ENCODE measurements around the gene CSTPP1. TPM values are rescaled to one million over a fixed set of nuclear protein-coding genes. Genes with fewer than 3 reads are reported as not detected.

The CSTPP1 gene
- total RNA-seq, 2 experiments from 2014 or later = 14.5 to 18.2 TPM

- H3K4me1 Mint-ChIP-seq = peaks cover 6% of the 10 kb centered on the region
- H3K9me3 Mint-ChIP-seq (ENCODE audit: low read depth) = no peaks in the 10 kb centered on the region
- DNase-seq (no peak), ATAC-seq (no peak)
- H3K27me3 Mint-ChIP-seq = no peaks in the 10 kb centered on the region
- no peak overlapping the region for H3K4me3 Mint-ChIP-seq
- peaks cover 2% of the 10 kb centered on the region for H3K36me3 Mint-ChIP-seq
- H3K27ac Mint-ChIP-seq = no peak overlapping the region
- CTCF ChIA-PET = no interaction called here
Observed at GRCh38 chr11:46970913-46971625, 34.5 kb downstream of the CSTPP1 start.

DNA sequence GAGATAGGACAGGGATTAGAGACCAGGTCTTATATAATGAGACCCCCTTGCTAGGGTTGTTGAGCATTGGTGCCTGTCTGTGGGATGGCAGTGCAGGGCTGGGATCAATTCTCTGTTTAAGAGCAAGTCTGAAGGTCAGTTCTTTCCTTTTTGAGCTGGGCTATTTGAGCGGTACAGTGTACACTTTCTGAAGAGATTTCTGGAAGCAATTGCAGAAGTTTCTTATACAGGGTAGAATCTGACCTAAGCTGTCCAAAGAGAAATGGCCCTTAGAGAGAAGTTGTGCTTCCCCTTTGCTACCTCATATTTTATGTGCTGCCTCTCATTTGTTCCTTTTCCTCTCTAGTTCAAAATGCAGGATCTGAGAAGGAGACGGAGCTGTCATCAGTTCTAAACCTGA is 35.8 kb downstream of the CSTPP1 start:
- CTCF ChIA-PET = no interaction called here
- no peak overlapping the region for H3K4me3 Mint-ChIP-seq
- no peak for DNase-seq
- peaks cover 2% of the 10 kb centered on the region for H3K36me3 Mint-ChIP-seq
- H3K27me3 Mint-ChIP-seq = no peaks in the 10 kb centered on the region
- H3K4me1 Mint-ChIP-seq = peaks cover 6% of the 10 kb centered on the region
- H3K27ac Mint-ChIP-seq = no peak overlapping the region
- ATAC-seq = no peak
- H3K9me3 Mint-ChIP-seq (ENCODE audit: low read depth) = no peaks in the 10 kb centered on the region

- peaks cover 6% of the 10 kb centered on the region for H3K4me1 Mint-ChIP-seq
- H3K36me3 Mint-ChIP-seq = peaks cover 2% of the 10 kb centered on the region
- DNase-seq = no peak
- CTCF ChIA-PET = no interaction called here
- H3K9me3 Mint-ChIP-seq (ENCODE audit: low read depth) = no peaks in the 10 kb centered on the region
- ATAC-seq = no peak
- H3K27ac Mint-ChIP-seq = no peak overlapping the region
- H3K4me3 Mint-ChIP-seq = no peak overlapping the region
- H3K27me3 Mint-ChIP-seq = no peaks in the 10 kb centered on the region
Observed at GRCh38 chr11:46972821-46973220, 36.3 kb downstream of the CSTPP1 start.

DNA sequence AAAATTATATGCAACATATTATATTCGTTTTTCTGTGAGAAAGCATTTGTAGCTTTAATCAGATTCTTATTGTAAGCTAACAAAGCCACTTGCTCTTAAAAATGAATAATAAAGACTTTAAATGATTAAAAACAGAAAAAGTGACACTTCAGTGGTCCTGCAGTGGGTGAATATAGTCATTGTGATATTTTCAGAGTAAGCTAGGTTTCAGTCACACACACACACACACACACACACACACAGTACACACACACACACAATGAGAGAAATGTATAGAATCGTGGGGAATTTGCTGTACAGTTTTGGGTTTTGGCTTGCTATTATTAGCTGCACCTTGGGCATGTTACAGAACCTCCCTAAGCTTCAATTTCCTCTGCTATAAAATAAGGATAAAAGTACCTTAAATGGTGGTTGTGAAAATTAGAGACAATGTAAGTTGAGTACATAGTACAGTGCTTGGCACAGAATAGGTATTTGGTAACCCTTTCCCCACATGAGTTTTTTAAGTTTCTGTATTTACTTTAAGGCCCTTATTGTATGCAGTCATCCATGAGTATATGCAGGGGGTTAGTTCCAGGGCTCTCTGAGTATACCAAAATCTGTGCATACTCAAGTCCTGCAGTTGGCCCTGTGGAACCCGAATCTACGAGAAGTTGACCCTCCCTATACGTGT is 39.8 kb downstream of the CSTPP1 start:
- Mint-ChIP-seq H3K27me3 (no peaks in the 10 kb centered on the region), H3K4me1 (peaks cover 13% of the 10 kb centered on the region), H3K9me3 (ENCODE audit: low read depth) (no peaks in the 10 kb centered on the region), H3K27ac (no peak overlapping the region), H3K4me3 (no peak overlapping the region), H3K36me3 (peaks cover 2% of the 10 kb centered on the region)
- no peak for DNase-seq
- ATAC-seq = no peak
- CTCF ChIA-PET = no interaction called here

- CTCF ChIA-PET = no interaction called here
- DNase-seq (no peak), ATAC-seq (no peak)
- H3K27me3 Mint-ChIP-seq = no peaks in the 10 kb centered on the region
- no peaks in the 10 kb centered on the region for H3K9me3 Mint-ChIP-seq (ENCODE audit: low read depth)
- H3K4me3 Mint-ChIP-seq = no peak overlapping the region
- H3K36me3 Mint-ChIP-seq = peaks cover 2% of the 10 kb centered on the region
- no peak overlapping the region for H3K27ac Mint-ChIP-seq
- H3K4me1 Mint-ChIP-seq = peaks cover 20% of the 10 kb centered on the region
Observed at GRCh38 chr11:46977038-46977813, 40.7 kb downstream of the CSTPP1 start.

DNA sequence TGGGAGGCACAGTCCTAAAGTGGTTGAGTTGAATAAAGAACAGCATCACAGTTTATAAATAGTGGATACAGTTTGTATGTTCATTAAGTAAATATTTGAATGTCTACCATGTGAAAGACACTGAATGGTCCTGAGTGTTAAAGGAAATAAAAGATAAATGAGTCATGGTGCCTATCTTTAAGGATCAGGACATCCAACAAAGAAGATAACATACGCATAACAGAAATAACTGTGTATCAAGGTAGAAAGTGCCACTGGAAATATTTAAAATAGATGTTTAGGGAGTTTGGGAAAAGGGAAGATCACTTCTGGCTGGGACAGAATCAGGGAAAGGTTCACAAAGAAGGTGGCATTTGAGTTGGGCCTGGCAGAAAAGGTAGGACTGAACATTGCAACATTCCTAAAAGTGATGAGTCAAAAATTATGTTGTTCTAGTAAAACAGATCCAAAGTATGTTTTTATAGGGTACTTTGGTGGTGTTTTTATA is 41.5 kb downstream of the CSTPP1 start:
- H3K9me3 Mint-ChIP-seq (ENCODE audit: low read depth) = no peaks in the 10 kb centered on the region
- peaks cover 2% of the 10 kb centered on the region for H3K36me3 Mint-ChIP-seq
- CTCF ChIA-PET = no interaction called here
- ATAC-seq (no peak), DNase-seq (no peak)
- peaks cover 20% of the 10 kb centered on the region for H3K4me1 Mint-ChIP-seq
- H3K27ac Mint-ChIP-seq = no peak overlapping the region
- no peaks in the 10 kb centered on the region for H3K27me3 Mint-ChIP-seq
- no peak overlapping the region for H3K4me3 Mint-ChIP-seq

DNA sequence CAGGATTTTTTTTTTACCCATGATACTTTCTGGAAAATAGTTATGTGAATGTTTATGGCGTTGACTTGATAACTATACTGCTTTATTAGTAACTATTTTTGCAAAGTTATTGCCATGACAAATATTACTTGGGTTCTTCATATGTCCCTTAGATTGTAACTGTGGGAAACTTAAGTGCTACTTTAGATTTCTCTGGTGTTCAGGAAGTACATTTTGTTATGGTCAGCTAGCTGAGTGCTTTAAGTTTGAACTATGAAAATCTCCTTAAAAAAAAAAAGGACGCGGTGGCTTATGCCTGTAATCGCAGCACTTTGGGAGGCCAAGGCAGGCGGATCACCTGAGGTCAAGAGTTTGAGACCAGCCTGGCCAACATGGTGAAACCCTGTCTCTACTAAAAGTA is 42.8 kb downstream of the CSTPP1 start:
- ATAC-seq = no peak
- CTCF ChIA-PET = no interaction called here
- DNase-seq = no peak
- Mint-ChIP-seq H3K4me3 (no peak overlapping the region), H3K27ac (no peak overlapping the region), H3K9me3 (ENCODE audit: low read depth) (no peaks in the 10 kb centered on the region), H3K4me1 (peaks cover 21% of the 10 kb centered on the region), H3K27me3 (peaks cover 4% of the 10 kb centered on the region), H3K36me3 (peaks cover 2% of the 10 kb centered on the region)

DNA sequence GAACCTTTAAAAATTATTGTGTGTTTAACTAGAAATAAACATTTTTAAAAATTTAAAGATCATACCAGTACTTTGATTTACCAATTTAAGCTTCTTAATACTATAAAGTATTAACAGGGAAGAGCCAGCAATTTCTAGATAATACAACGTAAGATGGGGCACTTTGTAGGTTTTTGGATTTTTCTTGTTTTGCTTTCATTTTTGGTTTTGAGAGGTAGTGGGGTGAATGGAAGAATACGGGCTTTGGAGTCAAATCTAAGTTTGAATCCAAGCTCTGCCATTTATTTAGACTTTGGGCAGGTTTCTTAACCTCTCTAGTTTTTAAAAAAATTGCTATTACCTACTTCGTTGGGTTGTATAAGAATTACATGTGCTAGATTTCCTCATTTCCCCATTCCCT is 44.9 kb downstream of the CSTPP1 start:
- peak overlapping the region; percentile 74 for H3K27ac Mint-ChIP-seq
- CTCF ChIA-PET = interaction anchor here (0.6 to 1.5 kb wide), 2 partner anchors 73 to 150 kb away, joined by 3 read pairs; no protein-coding TSS in a partner anchor

GRCh38 chr11:46982797-46983452 is 46.4 kb downstream of the CSTPP1 start:
- ATAC-seq (no peak), DNase-seq (no peak)
- CTCF ChIA-PET = interaction anchor here (1.0 kb wide), 1 partner anchor 62 kb away, joined by 3 read pairs; no protein-coding TSS in a partner anchor
- Mint-ChIP-seq H3K9me3 (ENCODE audit: low read depth) (no peaks in the 10 kb centered on the region), H3K4me3 (no peak overlapping the region), H3K4me1 (peaks cover 15% of the 10 kb centered on the region), H3K36me3 (peaks cover 2% of the 10 kb centered on the region), H3K27me3 (peaks cover 4% of the 10 kb centered on the region), H3K27ac (no peak overlapping the region)

More for the DNA sequence above, 44.9 kb downstream of the CSTPP1 start:
- H3K4me1 Mint-ChIP-seq = peaks cover 15% of the 10 kb centered on the region
- ATAC-seq (peak; percentile 73), DNase-seq (no peak)
- H3K9me3 Mint-ChIP-seq (ENCODE audit: low read depth) = no peaks in the 10 kb centered on the region
- no peaks in the 10 kb centered on the region for H3K36me3 Mint-ChIP-seq
- peaks cover 4% of the 10 kb centered on the region for H3K27me3 Mint-ChIP-seq
- H3K4me3 Mint-ChIP-seq = peak overlapping the region; percentile 66

DNA sequence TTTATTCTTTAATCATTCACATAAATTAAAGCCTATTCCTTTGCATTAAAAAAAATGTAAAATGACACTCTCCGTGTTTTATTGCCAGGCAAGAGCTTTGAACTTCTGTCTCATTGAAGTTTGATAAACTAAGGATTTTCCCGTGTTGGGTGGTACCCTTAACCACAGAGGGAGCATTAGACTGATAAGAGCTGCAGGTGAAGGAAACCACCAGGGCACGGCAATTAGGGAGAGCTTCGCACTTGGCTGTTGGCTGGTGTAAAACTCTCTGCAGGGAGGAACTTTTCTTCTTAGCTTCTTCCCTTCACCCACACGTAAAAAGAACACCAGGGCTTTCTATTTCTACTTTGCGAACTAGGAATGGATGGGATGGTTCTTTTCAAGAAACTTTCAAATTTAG is 47.0 kb downstream of the CSTPP1 start:
- Mint-ChIP-seq H3K4me3 (no peak overlapping the region), H3K27ac (no peak overlapping the region), H3K36me3 (peaks cover 4% of the 10 kb centered on the region), H3K4me1 (peaks cover 15% of the 10 kb centered on the region), H3K27me3 (peaks cover 4% of the 10 kb centered on the region), H3K9me3 (ENCODE audit: low read depth) (no peaks in the 10 kb centered on the region)
- no peak for ATAC-seq
- no peak for DNase-seq
- CTCF ChIA-PET = interaction anchor here (1.0 kb wide), 1 partner anchor 63 kb away, joined by 3 read pairs; no protein-coding TSS in a partner anchor

- no peak overlapping the region for H3K27ac Mint-ChIP-seq
Observed at GRCh38 chr11:46984548-46984947, 48.0 kb downstream of the CSTPP1 start.

DNA sequence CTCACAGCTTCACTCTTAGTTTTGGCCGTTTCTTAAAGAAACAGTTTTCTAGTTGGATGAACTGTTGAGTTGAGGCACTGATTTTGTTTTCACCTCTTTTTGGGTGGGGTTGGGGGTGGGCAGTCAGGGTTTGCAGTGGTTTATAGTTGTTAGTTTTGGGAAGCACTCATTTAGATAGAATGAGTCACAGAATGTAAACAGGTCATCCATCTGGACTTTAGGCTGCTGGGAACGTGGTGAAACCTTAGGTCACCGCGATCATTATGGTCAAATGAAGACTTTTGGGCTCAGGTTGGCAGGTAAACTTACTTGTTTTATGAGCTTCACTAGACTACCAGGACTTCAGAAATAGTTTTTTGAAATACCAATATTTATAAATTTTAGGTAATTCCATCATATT is 48.4 kb downstream of the CSTPP1 start:
- Mint-ChIP-seq H3K9me3 (ENCODE audit: low read depth) (no peaks in the 10 kb centered on the region), H3K4me3 (no peak overlapping the region), H3K27me3 (peaks cover 4% of the 10 kb centered on the region), H3K36me3 (peaks cover 11% of the 10 kb centered on the region), H3K27ac (no peak overlapping the region), H3K4me1 (peaks cover 15% of the 10 kb centered on the region)
- no peak for DNase-seq
- CTCF ChIA-PET = no interaction called here
- ATAC-seq = no peak

More at GRCh38 chr11:46984548-46984947, 48.0 kb downstream of the CSTPP1 start:
- H3K27me3 Mint-ChIP-seq = peaks cover 4% of the 10 kb centered on the region
- H3K4me3 Mint-ChIP-seq = no peak overlapping the region
- CTCF ChIA-PET = no interaction called here
- H3K9me3 Mint-ChIP-seq (ENCODE audit: low read depth) = no peaks in the 10 kb centered on the region
- ATAC-seq = no peak
- peaks cover 6% of the 10 kb centered on the region for H3K36me3 Mint-ChIP-seq
- no peak for DNase-seq
- peaks cover 15% of the 10 kb centered on the region for H3K4me1 Mint-ChIP-seq

GRCh38 chr11:46987183-46987582 is 50.6 kb downstream of the CSTPP1 start:
- no peak for ATAC-seq
- H3K27ac Mint-ChIP-seq = no peak overlapping the region
- H3K27me3 Mint-ChIP-seq = peaks cover 4% of the 10 kb centered on the region
- CTCF ChIA-PET = interaction anchor here (1.4 kb wide), 1 partner anchor 175 kb away, joined by 3 read pairs; no protein-coding TSS in a partner anchor
- no peak for DNase-seq
- H3K4me1 Mint-ChIP-seq = peaks cover 1% of the 10 kb centered on the region
- H3K4me3 Mint-ChIP-seq = no peak overlapping the region
- H3K9me3 Mint-ChIP-seq (ENCODE audit: low read depth) = no peaks in the 10 kb centered on the region
- peaks cover 16% of the 10 kb centered on the region for H3K36me3 Mint-ChIP-seq

Measured in activated CD8-positive, alpha-beta memory T cell treated with anti-CD3 and anti-CD28 coated beads, Interleukin-2, amount 10 ng/mL, durations not matched to agents 7 days and 5 days (primary cell).